NCI-H1105 (cell line): ENCODE measurements around the gene ITGAE.

Experiments
- DNase-seq: peaks from one replicate; lab custom pipeline; 2025; lab: John Stamatoyannopoulos, UW

Gene ITGAE

GRCh38 chr17:3818786-3819185, 17.8 kb upstream of the ITGAE start:
- no peak for DNase-seq

- DNase-seq = no peak
Observed at GRCh38 chr17:3817851-3818605, 17.0 kb upstream of the ITGAE start.

- DNase-seq = no peak
Observed at GRCh38 chr17:3815925-3816324, 14.9 kb upstream of the ITGAE start.

GRCh38 chr17:3815122-3815521, 14.1 kb upstream of the ITGAE start:
- DNase-seq = no peak

GRCh38 chr17:3814361-3814760, 13.4 kb upstream of the ITGAE start:
- DNase-seq = no peak

GRCh38 chr17:3813171-3813570, 12.2 kb upstream of the ITGAE start:
- DNase-seq = no peak

GRCh38 chr17:3812771-3813170, 11.8 kb upstream of the ITGAE start:
- no peak for DNase-seq

GRCh38 chr17:3812284-3812683, 11.3 kb upstream of the ITGAE start:
- DNase-seq = no peak

GRCh38 chr17:3810019-3810418, 9.0 kb upstream of the ITGAE start:
- DNase-seq = no peak

- no peak for DNase-seq
Observed at GRCh38 chr17:3809135-3809534, 8.1 kb upstream of the ITGAE start.

GRCh38 chr17:3808701-3809100, 7.7 kb upstream of the ITGAE start:
- DNase-seq = no peak

- DNase-seq = no peak
Observed at GRCh38 chr17:3805581-3805980, 4.6 kb upstream of the ITGAE start.

GRCh38 chr17:3804503-3804931, 3.5 kb upstream of the ITGAE start:
- DNase-seq = no peak

- no peak for DNase-seq
Observed at GRCh38 chr17:3803308-3803640, 2.3 kb upstream of the ITGAE start.

GRCh38 chr17:3802461-3803307, 1.7 kb upstream of the ITGAE start:
- DNase-seq = no peak

GRCh38 chr17:3801792-3802191, 804 bp upstream of the ITGAE start:
- DNase-seq = no peak

GRCh38 chr17:3801347-3801746, 359 bp upstream of the ITGAE start:
- no peak for DNase-seq

GRCh38 chr17:3799181-3799945, 1.6 kb downstream of the ITGAE start:
- no peak for DNase-seq

GRCh38 chr17:3798273-3799180, 2.5 kb downstream of the ITGAE start:
- no peak for DNase-seq

- no peak for DNase-seq
Observed at GRCh38 chr17:3796822-3797170, 4.2 kb downstream of the ITGAE start.

GRCh38 chr17:3796110-3796821, 4.7 kb downstream of the ITGAE start:
- DNase-seq = no peak
